ENCODE results near the gene BORCS5. TPM values are rescaled to one million over a fixed set of nuclear protein-coding genes. Genes with fewer than 3 reads are reported as not detected.
A peak's percentile ranks its signal among the peaks of the same experiment; 100 is the strongest.

BORCS5 gene
- total and polyA plus RNA-seq, 2 donors (not counting 1 experiment from before 2014, with no cell fraction given), result 13.5 to 14.4 TPM

DNA sequence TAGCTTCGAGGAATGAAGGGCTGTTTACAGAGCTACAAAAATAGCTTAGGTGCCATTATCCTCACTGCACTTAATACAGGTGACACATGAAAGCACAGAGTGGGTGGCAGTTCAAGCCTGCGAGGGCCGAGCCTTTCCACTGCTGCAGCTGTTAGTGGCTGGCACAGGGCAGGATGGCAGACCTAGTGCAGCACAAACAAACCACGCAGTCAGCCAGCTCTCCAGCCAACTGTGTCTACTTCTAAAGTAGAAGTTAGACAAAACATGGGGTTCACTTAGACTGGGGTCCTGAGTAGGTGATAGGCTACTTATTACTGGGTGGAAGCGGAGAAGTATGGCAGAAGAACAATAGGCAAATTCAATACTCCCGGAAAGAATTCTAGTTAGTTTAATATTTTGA, 110.4 kb downstream of the BORCS5 start:
- Histone ChIP-seq H3K27me3 (ENCODE audit: control insufficient read depth, insufficient read depth, low read length) (no peaks in the 10 kb centered on the region), H3K36me3 (ENCODE audit: control insufficient read depth, insufficient read depth, low read length) (no peaks in the 10 kb centered on the region), H3K4me3 (replicated peaks in 1 of 4; ENCODE audit: control extremely low read depth in 1 of 4, insufficient read depth in 1 of 4, low read depth in 3 of 4, low read length in 4 of 4) (no peak overlapping the region), H3K4me1 (ENCODE audit: control insufficient read depth, extremely low read depth, insufficient read depth, low read length) (no peaks in the 10 kb centered on the region), H3K79me2 (ENCODE audit: control insufficient read depth, insufficient read depth, low read length) (no peaks in the 10 kb centered on the region), H3K9ac (ENCODE audit: insufficient read depth, low read length) (no peak overlapping the region), H4K20me1 (ENCODE audit: control insufficient read depth, extremely low read depth, insufficient read depth, low read length) (no peaks in the 10 kb centered on the region), H3K27ac (ENCODE audit: insufficient read depth, low read length) (no peak overlapping the region), H2AFZ (ENCODE audit: low read length) (no peak overlapping the region), H3K9me3 (ENCODE audit: control insufficient read depth, insufficient read depth, low read depth, low read length) (no peaks in the 10 kb centered on the region), H3K4me2 (ENCODE audit: extremely low read depth, insufficient read depth, low read length) (no peak overlapping the region)
- DNase-seq (ENCODE audit: low read depth in 2 of 2), result no peak
- TF ChIP-seq, protein P1, sequence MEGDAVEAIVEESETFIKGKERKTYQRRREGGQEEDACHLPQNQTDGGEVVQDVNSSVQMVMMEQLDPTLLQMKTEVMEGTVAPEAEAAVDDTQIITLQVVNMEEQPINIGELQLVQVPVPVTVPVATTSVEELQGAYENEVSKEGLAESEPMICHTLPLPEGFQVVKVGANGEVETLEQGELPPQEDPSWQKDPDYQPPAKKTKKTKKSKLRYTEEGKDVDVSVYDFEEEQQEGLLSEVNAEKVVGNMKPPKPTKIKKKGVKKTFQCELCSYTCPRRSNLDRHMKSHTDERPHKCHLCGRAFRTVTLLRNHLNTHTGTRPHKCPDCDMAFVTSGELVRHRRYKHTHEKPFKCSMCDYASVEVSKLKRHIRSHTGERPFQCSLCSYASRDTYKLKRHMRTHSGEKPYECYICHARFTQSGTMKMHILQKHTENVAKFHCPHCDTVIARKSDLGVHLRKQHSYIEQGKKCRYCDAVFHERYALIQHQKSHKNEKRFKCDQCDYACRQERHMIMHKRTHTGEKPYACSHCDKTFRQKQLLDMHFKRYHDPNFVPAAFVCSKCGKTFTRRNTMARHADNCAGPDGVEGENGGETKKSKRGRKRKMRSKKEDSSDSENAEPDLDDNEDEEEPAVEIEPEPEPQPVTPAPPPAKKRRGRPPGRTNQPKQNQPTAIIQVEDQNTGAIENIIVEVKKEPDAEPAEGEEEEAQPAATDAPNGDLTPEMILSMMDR (conservative IDR thresholded peaks at IDR 0.05 in 1 of 2, IDR thresholded peaks at IDR 0.05 in 1 of 2; ENCODE audit: low read depth in 1 of 2, low read length in 2 of 2), result no peak
- no peak for TF ChIP-seq EZH2 (IDR thresholded peaks at IDR 0.05; ENCODE audit: low read length, missing control alignments)

DNA sequence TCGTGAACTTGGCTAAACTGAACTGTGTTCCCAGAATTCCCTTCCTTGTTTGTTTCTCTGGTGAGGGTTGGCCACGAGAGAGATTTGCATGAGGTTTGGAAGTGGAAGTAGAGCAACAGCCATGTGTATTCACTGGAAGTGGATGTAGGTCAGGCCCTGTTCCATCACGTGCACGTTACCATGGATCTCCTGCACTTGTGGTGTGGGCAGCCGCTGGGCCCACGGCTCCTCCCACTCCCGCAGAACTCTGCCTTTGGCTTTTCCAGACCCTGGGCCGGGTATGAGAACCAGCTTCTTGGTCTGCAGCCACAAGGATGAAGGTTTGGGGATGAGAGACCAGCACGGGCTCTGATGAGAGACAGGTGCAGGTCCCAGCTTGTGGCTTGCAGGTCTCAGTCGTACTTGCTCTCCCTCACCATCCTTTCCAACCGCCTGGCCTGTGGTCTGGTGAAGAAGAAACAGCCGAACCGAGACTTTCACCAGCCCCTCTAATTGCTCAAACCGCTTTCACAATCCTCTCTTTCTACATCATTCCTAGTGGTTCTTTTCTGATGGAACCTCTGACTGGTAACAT, 110.9 kb downstream of the BORCS5 start:
- Histone ChIP-seq H3K9me3 (ENCODE audit: control insufficient read depth, insufficient read depth, low read depth, low read length) (no peaks in the 10 kb centered on the region), H4K20me1 (ENCODE audit: control insufficient read depth, extremely low read depth, insufficient read depth, low read length) (no peaks in the 10 kb centered on the region), H3K36me3 (ENCODE audit: control insufficient read depth, insufficient read depth, low read length) (no peaks in the 10 kb centered on the region), H3K9ac (ENCODE audit: insufficient read depth, low read length) (no peak overlapping the region), H3K79me2 (ENCODE audit: control insufficient read depth, insufficient read depth, low read length) (no peaks in the 10 kb centered on the region), H3K4me3 (replicated peaks in 1 of 4; ENCODE audit: control extremely low read depth in 1 of 4, insufficient read depth in 1 of 4, low read depth in 3 of 4, low read length in 4 of 4) (no peak overlapping the region), H3K4me1 (ENCODE audit: control insufficient read depth, extremely low read depth, insufficient read depth, low read length) (no peaks in the 10 kb centered on the region), H3K4me2 (ENCODE audit: extremely low read depth, insufficient read depth, low read length) (no peak overlapping the region), H3K27me3 (ENCODE audit: control insufficient read depth, insufficient read depth, low read length) (no peaks in the 10 kb centered on the region), H2AFZ (ENCODE audit: low read length) (peak overlapping the region; percentile 18), H3K27ac (ENCODE audit: insufficient read depth, low read length) (no peak overlapping the region)
- TF ChIP-seq EZH2 (IDR thresholded peaks at IDR 0.05; ENCODE audit: low read length, missing control alignments), result no peak
- TF ChIP-seq, protein P1 (conservative IDR thresholded peaks at IDR 0.05 in 1 of 2, IDR thresholded peaks at IDR 0.05 in 1 of 2; ENCODE audit: low read depth in 1 of 2, low read length in 2 of 2), result no peak
- DNase-seq (ENCODE audit: low read depth in 2 of 2), result peak; percentile 35 to 48

DNA sequence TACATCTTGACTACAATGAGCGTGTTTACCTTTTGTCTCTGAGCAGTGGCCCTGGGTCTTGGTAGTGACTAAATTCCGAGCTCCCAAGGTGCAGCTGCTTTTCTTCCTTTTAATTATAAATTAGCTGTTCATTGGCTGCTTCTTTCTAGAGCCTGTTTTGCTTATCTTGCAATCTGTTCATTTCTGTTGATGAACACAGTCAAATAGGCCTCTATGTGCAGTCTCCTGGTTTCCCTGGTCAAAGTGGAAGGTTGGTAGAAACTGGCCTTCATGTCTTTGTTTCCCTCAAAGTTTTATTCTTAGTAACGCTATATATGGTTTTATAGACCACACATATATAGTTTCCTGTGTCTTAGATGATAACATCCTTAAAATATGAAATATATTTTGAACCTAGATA, 111.7 kb downstream of the BORCS5 start:
- Histone ChIP-seq H3K9me3 (ENCODE audit: control insufficient read depth, insufficient read depth, low read depth, low read length) (no peaks in the 10 kb centered on the region), H3K36me3 (ENCODE audit: control insufficient read depth, insufficient read depth, low read length) (no peaks in the 10 kb centered on the region), H2AFZ (ENCODE audit: low read length) (no peak overlapping the region), H3K4me3 (replicated peaks in 1 of 4; ENCODE audit: control extremely low read depth in 1 of 4, insufficient read depth in 1 of 4, low read depth in 3 of 4, low read length in 4 of 4) (no peak overlapping the region), H3K27me3 (ENCODE audit: control insufficient read depth, insufficient read depth, low read length) (no peaks in the 10 kb centered on the region), H3K79me2 (ENCODE audit: control insufficient read depth, insufficient read depth, low read length) (no peaks in the 10 kb centered on the region), H3K4me1 (ENCODE audit: control insufficient read depth, extremely low read depth, insufficient read depth, low read length) (no peaks in the 10 kb centered on the region), H3K9ac (ENCODE audit: insufficient read depth, low read length) (no peak overlapping the region), H3K27ac (ENCODE audit: insufficient read depth, low read length) (no peak overlapping the region), H3K4me2 (ENCODE audit: extremely low read depth, insufficient read depth, low read length) (no peak overlapping the region), H4K20me1 (ENCODE audit: control insufficient read depth, extremely low read depth, insufficient read depth, low read length) (no peaks in the 10 kb centered on the region)
- no peak for TF ChIP-seq EZH2 (IDR thresholded peaks at IDR 0.05; ENCODE audit: low read length, missing control alignments)
- TF ChIP-seq, protein P1 (conservative IDR thresholded peaks at IDR 0.05 in 1 of 2, IDR thresholded peaks at IDR 0.05 in 1 of 2; ENCODE audit: low read depth in 1 of 2, low read length in 2 of 2), result no peak
- DNase-seq (ENCODE audit: low read depth in 2 of 2), result no peak

All from fibroblast of lung (primary cell).